Loucy (cell line): ENCODE measurements around the gene S1PR2.

Source experiments
- H2AFZ ChIP-seq: fragments of 200-600 bp; sonication (generic); 2 replicates; pipeline ENCODE4 v1.6.0; 2016; ENCODE audit warnings: antibody characterized with exemption, mild to moderate bottlenecking, low read length, moderate library complexity
- H3F3A ChIP-seq: fragments of 200-600 bp; 2 replicates; pipeline ENCODE4 v1.6.0; 2016; ENCODE audit warnings: antibody characterized with exemption, low read depth, mild to moderate bottlenecking
- H3K27me3 ChIP-seq: fragments of 200-600 bp; sonication (generic); 2 replicates; pipeline ENCODE4 v1.6.1; 2014; ENCODE audit warnings: low read length, mild to moderate bottlenecking; ENCODE audit not compliant: insufficient read depth, poor library complexity, severe bottlenecking
- H3K36me3 ChIP-seq: fragments of 200-600 bp; sonication (generic); 2 replicates; pipeline ENCODE4 v1.6.1; 2016; ENCODE audit warnings: low read length; ENCODE audit not compliant: insufficient read depth
- H3K4me1 ChIP-seq: fragments of 200-600 bp; sonication (generic); 2 replicates; pipeline ENCODE4 v1.5.1; 2014; ENCODE audit warnings: low read length, mild to moderate bottlenecking; ENCODE audit not compliant: insufficient read depth, poor library complexity, severe bottlenecking
- H3K4me2 ChIP-seq: fragments of 200-600 bp; sonication (generic); 2 replicates; pipeline ENCODE4 v1.6.0; 2014; ENCODE audit warnings: antibody characterized with exemption, low read length, low read depth, mild to moderate bottlenecking; ENCODE audit not compliant: poor library complexity, severe bottlenecking
- H3K4me3 ChIP-seq: fragments of 200-600 bp; sonication (generic); 2 replicates; pipeline ENCODE4 v1.5.1; 2014; ENCODE audit warnings: low read length, mild to moderate bottlenecking, mixed read lengths; ENCODE audit not compliant: poor library complexity, severe bottlenecking
- H3K79me2 ChIP-seq: fragments of 200-600 bp; sonication (generic); 2 replicates; pipeline ENCODE4 v1.6.1; 2014; ENCODE audit warnings: low read length; ENCODE audit not compliant: insufficient read depth
- H3K9ac ChIP-seq: fragments of 200-600 bp; sonication (generic); 2 replicates; pipeline ENCODE4 v1.6.0; 2014; ENCODE audit warnings: mild to moderate bottlenecking, low read depth, low read length, moderate library complexity; ENCODE audit not compliant: poor library complexity, severe bottlenecking
- H3K9me2 ChIP-seq: fragments of 200-600 bp; sonication (generic); replicated peaks from 2 replicates; pipeline ENCODE4 v1.6.1; 2016; ENCODE audit warnings: low read depth, low read length, mixed read lengths
- H3K9me3 ChIP-seq: fragments of 200-600 bp; sonication (generic); 2 replicates; pipeline ENCODE4 v1.6.1; 2014; ENCODE audit warnings: mild to moderate bottlenecking, antibody characterized with exemption, low read length, low read depth; ENCODE audit not compliant: insufficient read depth
- H4K20me1 ChIP-seq: fragments of 200-600 bp; sonication (generic); 2 replicates; pipeline ENCODE4 v1.6.0; 2014; ENCODE audit warnings: antibody characterized with exemption, low read length, mild to moderate bottlenecking; ENCODE audit not compliant: insufficient read depth, poor library complexity, severe bottlenecking
- EZH2phosphoT487 ChIP-seq: fragments of 200-600 bp; IDR thresholded peaks from 2 replicates; pipeline ENCODE4 v1.6.1; 2018; ENCODE audit warnings: antibody characterized with exemption, mild to moderate bottlenecking, moderate library complexity, borderline replicate concordance
- TF ChIP-seq, protein P1 (sequence below): fragments of 200-600 bp; sonication (generic); conservative IDR thresholded peaks from 2 replicates; pipeline ENCODE4 v1.5.1; 2014; ENCODE audit warnings: mild to moderate bottlenecking, antibody characterized with exemption, low read length

Gene S1PR2

DNA sequence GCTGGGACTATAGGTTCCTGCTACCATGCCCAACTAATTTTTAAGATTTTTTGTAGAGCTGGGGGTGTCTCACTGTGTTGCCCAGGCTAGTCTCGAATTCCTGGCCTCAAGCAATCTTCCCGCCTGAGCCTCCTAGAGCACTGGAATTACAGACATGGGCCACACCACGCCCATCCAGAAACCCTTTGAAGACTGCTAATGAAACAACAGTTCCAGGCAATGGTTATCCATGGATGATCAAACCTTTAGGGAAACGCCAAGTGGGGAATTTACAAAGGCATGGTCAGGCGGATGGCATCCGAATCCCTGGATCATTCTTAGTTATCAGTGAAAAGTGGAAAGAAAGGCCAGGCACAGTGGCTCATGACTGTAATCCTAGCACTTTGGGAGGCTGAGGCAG is 19.4 kb downstream of the S1PR2 start:
- Histone ChIP-seq H3K9ac (no peak overlapping the region), H3K36me3 (no peaks in the 10 kb centered on the region), H2AFZ (no peak overlapping the region), H3K4me3 (no peak overlapping the region), H4K20me1 (no peaks in the 10 kb centered on the region), H3K4me1 (peaks cover 3% of the 10 kb centered on the region), H3K27me3 (no peaks in the 10 kb centered on the region), H3K9me3 (no peaks in the 10 kb centered on the region), H3K9me2 (no peaks in the 10 kb centered on the region), H3F3A (no peaks in the 10 kb centered on the region), H3K4me2 (no peak overlapping the region), H3K79me2 (no peaks in the 10 kb centered on the region)
- no peak for TF ChIP-seq EZH2phosphoT487
- TF ChIP-seq, protein P1, sequence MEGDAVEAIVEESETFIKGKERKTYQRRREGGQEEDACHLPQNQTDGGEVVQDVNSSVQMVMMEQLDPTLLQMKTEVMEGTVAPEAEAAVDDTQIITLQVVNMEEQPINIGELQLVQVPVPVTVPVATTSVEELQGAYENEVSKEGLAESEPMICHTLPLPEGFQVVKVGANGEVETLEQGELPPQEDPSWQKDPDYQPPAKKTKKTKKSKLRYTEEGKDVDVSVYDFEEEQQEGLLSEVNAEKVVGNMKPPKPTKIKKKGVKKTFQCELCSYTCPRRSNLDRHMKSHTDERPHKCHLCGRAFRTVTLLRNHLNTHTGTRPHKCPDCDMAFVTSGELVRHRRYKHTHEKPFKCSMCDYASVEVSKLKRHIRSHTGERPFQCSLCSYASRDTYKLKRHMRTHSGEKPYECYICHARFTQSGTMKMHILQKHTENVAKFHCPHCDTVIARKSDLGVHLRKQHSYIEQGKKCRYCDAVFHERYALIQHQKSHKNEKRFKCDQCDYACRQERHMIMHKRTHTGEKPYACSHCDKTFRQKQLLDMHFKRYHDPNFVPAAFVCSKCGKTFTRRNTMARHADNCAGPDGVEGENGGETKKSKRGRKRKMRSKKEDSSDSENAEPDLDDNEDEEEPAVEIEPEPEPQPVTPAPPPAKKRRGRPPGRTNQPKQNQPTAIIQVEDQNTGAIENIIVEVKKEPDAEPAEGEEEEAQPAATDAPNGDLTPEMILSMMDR = no peak

DNA sequence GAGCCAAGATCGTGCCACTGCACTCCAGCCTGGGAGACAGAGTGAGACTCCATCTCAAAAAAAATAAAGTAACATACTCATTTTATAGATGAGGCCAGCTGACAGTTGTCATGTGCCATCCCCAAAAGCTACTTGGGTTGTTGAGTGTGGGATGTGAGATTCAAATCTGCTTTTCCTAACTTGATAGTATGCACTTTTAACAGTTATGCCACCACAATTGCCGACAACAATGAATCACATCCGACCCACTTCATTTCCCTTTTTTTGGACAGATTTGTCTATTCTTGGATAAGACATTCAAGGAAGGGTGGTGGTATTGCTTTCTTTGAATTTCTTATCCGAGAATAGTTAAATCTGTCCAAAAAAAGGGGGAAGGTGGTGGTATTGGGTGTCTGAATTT is 20.1 kb downstream of the S1PR2 start:
- no peaks in the 10 kb centered on the region for H3K36me3 ChIP-seq
- H3K79me2 ChIP-seq = no peaks in the 10 kb centered on the region
- no peak overlapping the region for H2AFZ ChIP-seq
- no peaks in the 10 kb centered on the region for H3K9me3 ChIP-seq
- peaks cover 3% of the 10 kb centered on the region for H3K4me1 ChIP-seq
- H4K20me1 ChIP-seq = no peaks in the 10 kb centered on the region
- no peak overlapping the region for H3K4me2 ChIP-seq
- no peaks in the 10 kb centered on the region for H3K9me2 ChIP-seq
- H3K27me3 ChIP-seq = no peaks in the 10 kb centered on the region
- H3F3A ChIP-seq = no peaks in the 10 kb centered on the region
- no peak for TF ChIP-seq EZH2phosphoT487
- TF ChIP-seq, protein P1 = no peak
- no peak overlapping the region for H3K9ac ChIP-seq
- no peak overlapping the region for H3K4me3 ChIP-seq

DNA sequence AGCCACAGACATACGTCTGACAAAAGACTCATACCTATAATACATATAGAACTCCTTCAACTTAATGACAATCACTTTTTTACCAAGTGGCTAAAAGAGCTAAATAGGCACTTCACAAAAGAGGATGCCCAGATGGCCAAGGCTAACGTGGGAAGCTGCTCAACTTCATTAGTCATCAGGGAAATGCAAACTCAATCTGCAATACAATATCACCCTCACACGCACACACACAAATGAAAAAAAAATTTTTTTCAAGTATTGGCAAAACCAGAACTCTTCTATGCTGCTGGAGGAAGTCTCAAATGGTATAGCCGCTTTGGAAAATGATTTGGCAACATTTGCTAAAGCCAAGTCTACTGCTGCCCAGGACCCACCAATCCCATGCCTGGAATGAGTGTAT is 21.8 kb downstream of the S1PR2 start:
- H3K9me3 ChIP-seq = no peaks in the 10 kb centered on the region
- TF ChIP-seq EZH2phosphoT487 = no peak
- TF ChIP-seq, protein P1 = no peak
- H3K79me2 ChIP-seq = no peaks in the 10 kb centered on the region
- no peaks in the 10 kb centered on the region for H4K20me1 ChIP-seq
- peaks cover 3% of the 10 kb centered on the region for H3K4me1 ChIP-seq
- no peaks in the 10 kb centered on the region for H3K9me2 ChIP-seq
- H3K4me2 ChIP-seq = no peak overlapping the region
- no peaks in the 10 kb centered on the region for H3K27me3 ChIP-seq
- no peak overlapping the region for H3K9ac ChIP-seq
- H2AFZ ChIP-seq = no peak overlapping the region
- H3K36me3 ChIP-seq = no peaks in the 10 kb centered on the region
- no peak overlapping the region for H3K4me3 ChIP-seq
- no peaks in the 10 kb centered on the region for H3F3A ChIP-seq
